ENCODE results near the gene LMBR1L. TPM values are rescaled to one million over a fixed set of nuclear protein-coding genes. Genes with fewer than 3 reads are reported as not detected.
A peak's percentile ranks its signal among the peaks of the same experiment; 100 is the strongest.

The LMBR1L gene
- total and polyA plus RNA-seq, 2 experiments from 2014 or later: 51.3 to 52.9 TPM

DNA sequence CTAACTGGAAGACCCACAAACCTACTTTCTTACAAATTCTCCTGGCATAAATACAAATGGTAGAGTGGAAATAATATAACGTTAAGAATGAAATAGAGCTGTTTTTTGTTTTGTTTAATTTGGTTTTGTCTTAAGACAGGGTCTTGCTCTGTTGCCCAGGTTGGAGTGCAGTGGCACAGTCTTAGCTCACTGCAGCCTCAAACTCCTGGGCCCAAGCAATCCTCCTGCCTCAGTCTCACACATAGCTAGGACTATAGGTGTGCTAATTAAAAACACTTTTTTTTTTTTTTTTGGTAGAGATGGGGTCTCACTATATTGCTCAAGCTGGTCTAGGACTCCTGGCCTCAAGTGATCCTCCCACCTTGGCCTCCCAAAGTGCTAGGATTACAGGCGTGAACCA is 11.9 kb downstream of the LMBR1L start:
- H3K4me3 ChIP-seq: no peak overlapping the region
- no peak for DNase-seq (ENCODE audit: low read depth in 1 of 2, low spot score in 1 of 2)
- TF ChIP-seq, protein P1, sequence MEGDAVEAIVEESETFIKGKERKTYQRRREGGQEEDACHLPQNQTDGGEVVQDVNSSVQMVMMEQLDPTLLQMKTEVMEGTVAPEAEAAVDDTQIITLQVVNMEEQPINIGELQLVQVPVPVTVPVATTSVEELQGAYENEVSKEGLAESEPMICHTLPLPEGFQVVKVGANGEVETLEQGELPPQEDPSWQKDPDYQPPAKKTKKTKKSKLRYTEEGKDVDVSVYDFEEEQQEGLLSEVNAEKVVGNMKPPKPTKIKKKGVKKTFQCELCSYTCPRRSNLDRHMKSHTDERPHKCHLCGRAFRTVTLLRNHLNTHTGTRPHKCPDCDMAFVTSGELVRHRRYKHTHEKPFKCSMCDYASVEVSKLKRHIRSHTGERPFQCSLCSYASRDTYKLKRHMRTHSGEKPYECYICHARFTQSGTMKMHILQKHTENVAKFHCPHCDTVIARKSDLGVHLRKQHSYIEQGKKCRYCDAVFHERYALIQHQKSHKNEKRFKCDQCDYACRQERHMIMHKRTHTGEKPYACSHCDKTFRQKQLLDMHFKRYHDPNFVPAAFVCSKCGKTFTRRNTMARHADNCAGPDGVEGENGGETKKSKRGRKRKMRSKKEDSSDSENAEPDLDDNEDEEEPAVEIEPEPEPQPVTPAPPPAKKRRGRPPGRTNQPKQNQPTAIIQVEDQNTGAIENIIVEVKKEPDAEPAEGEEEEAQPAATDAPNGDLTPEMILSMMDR (IDR thresholded peaks at IDR 0.05; ENCODE audit: low read depth, low read length): no peak
- H3K9me3 ChIP-seq (ENCODE audit: low read depth): no peaks in the 10 kb centered on the region
- peaks cover 8% of the 10 kb centered on the region for H3K4me1 ChIP-seq (ENCODE audit: low read depth)
- H3K27me3 ChIP-seq: peaks cover 21% of the 10 kb centered on the region
- H3K36me3 ChIP-seq: peaks cover 46% of the 10 kb centered on the region
- H3K27ac ChIP-seq: no peak overlapping the region

DNA sequence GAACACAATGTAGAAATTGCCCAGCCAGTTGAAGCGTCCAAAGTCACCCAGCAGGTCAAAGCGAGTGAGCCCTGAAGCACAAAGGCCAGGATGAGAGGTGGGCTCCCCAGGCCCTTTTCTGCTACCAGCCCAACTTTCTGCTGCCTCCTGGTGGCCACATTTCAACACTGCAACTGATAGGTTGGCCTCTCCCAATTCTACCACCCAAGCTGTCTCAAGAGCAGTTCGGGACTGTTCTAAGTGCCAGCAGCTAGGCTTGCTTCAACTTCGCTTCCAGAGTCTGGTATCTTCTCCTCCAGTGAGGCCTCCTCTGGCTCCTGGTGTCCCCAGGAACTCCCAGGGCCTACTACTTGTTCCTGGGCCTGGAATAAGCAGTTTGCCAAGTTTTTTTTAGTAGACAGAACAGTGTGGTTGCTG is 12.6 kb downstream of the LMBR1L start:
- Histone ChIP-seq H3K9me3 (ENCODE audit: low read depth) (no peaks in the 10 kb centered on the region), H3K4me3 (no peak overlapping the region), H3K36me3 (peaks cover 39% of the 10 kb centered on the region), H3K27me3 (peaks cover 28% of the 10 kb centered on the region), H3K27ac (no peak overlapping the region), H3K4me1 (ENCODE audit: low read depth) (peaks cover 8% of the 10 kb centered on the region)
- peak; percentile 64 to 69 for DNase-seq (ENCODE audit: low read depth in 1 of 2, low spot score in 1 of 2)
- TF ChIP-seq, protein P1 (IDR thresholded peaks at IDR 0.05; ENCODE audit: low read depth, low read length): peak; percentile 84

DNA sequence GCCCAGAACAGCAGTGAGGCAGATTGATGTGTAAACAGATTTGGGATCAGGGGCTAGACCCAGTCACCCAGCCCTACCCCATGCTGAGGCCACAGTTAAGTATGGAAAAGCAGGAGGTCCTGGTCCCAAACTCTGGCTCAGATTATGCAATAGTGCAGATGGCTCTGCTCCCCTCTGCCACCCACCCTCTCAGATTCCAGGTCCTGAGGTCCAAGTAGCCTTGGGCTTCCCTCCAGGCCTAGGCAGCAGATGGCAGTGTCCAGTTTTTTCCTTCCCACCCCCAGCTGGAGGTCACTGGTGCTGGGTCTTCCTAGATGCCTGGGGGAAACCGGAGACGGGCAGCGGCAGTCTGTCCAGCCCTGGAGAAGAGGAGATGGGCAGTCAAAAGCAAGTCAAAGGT is 13.3 kb downstream of the LMBR1L start:
- TF ChIP-seq, protein P1 (IDR thresholded peaks at IDR 0.05; ENCODE audit: low read depth, low read length): no peak
- H3K27me3 ChIP-seq: peaks cover 34% of the 10 kb centered on the region
- H3K4me1 ChIP-seq (ENCODE audit: low read depth): peaks cover 8% of the 10 kb centered on the region
- DNase-seq (ENCODE audit: low read depth in 1 of 2, low spot score in 1 of 2): no peak
- H3K9me3 ChIP-seq (ENCODE audit: low read depth): no peaks in the 10 kb centered on the region
- peaks cover 33% of the 10 kb centered on the region for H3K36me3 ChIP-seq
- no peak overlapping the region for H3K4me3 ChIP-seq
- no peak overlapping the region for H3K27ac ChIP-seq

DNA sequence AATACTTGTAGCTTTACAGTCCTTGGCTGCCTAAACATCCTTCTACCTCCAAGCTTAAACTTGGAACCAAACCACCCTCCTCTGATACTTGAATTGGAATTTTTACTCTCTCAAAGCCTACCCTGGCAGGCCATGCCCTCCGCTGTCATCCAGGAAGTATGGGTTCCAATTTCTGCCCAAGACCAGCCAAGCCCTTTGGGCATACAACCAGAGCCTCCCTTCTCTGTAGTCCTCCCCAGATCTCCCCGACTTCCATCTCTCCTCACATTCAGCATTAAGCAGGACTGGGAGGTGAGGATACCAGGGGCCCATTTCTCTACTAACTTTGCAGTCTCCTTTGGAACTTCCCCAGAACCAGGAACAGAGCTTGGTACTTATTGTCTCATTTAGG is 15.7 kb downstream of the LMBR1L start:
- Histone ChIP-seq H3K4me1 (ENCODE audit: low read depth) (peaks cover 8% of the 10 kb centered on the region), H3K36me3 (peaks cover 10% of the 10 kb centered on the region), H3K27ac (no peak overlapping the region), H3K4me3 (no peak overlapping the region), H3K27me3 (peaks cover 59% of the 10 kb centered on the region), H3K9me3 (ENCODE audit: low read depth) (no peaks in the 10 kb centered on the region)
- TF ChIP-seq, protein P1 (IDR thresholded peaks at IDR 0.05; ENCODE audit: low read depth, low read length): no peak
- DNase-seq (ENCODE audit: low read depth in 1 of 2, low spot score in 1 of 2): no peak

DNA sequence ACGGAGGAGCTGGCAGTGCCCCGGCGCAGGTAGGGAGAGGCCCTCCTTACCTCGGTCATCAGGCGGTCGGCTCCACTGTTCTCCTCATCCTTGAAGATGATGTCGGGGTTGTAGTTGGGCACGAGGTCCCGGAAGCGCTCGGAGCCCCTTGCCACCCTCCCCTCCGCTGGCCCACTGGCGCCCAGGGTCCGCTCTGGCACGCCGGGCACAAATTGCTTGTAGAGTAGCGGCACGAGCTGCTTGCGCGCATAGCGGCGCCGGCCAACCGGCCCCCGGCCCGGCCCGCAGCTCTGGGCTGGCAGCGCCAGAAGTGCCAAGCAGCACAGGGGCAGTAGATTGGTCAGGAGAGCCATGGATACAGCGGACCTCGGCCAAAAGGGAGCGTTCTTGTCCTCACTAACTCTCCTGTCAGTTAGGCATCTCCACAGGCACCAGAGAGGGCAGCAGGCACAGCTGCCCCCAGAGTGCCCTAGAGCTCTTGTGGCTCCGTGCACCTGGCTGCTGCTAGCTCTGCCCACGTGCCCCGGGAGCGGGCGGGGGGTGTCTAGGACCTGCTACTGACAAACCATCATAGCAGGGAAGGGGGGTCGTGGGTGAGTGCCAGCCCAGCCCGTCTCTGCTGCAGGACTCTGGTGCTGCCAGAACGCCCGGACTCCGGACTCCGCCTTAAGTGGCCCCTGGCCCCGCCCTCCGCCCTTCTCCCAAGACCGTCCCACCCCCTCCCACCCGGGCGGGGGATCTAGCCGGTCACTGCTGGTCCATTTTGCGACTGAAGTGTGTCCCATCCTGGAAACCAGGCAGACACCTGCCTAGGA is 16.3 kb downstream of the LMBR1L start, which contains the start of gene DHH:
TSS of gene DHH (minus strand) at position 642 of the 815 bp plus-strand sequence. CDS start at position 353, 289 bp downstream.
- DNase-seq (ENCODE audit: low read depth in 1 of 2, low spot score in 1 of 2): peak; percentile 16 to 60
- H3K9me3 ChIP-seq (ENCODE audit: low read depth): no peaks in the 10 kb centered on the region
- peaks cover 8% of the 10 kb centered on the region for H3K4me1 ChIP-seq (ENCODE audit: low read depth)
- no peak within 1 kb of the TSS for H3K27ac ChIP-seq
- TF ChIP-seq, protein P1 (IDR thresholded peaks at IDR 0.05; ENCODE audit: low read depth, low read length): no peak
- peaks cover 65% of the 10 kb centered on the region for H3K27me3 ChIP-seq
- H3K4me3 ChIP-seq: peak within 1 kb of the TSS; percentile 13
- H3K36me3 ChIP-seq: peaks cover 6% of the 10 kb centered on the region
